ENCODE data around the gene ZNF646.

GRCh38 chr16:31025339-31025738 is 48.9 kb upstream of the ZNF646 start:
- TF ChIP-seq CTCF (IDR thresholded peaks at IDR 0.05; ENCODE audit: borderline replicate concordance, extremely low read depth, low read length, poor library complexity, severe bottlenecking) (no peak), EZH2 (IDR thresholded peaks at IDR 0.05; ENCODE audit: borderline replicate concordance, low read depth, low read length, severe bottlenecking) (no peak)
